H1 (cell line): Measurements from ENCODE around the gene PARD3. TPM values are rescaled to one million over a fixed set of nuclear protein-coding genes. Genes with fewer than 3 reads are reported as not detected.

Experiments used
- CHD1 ChIP-seq: IDR thresholded peaks from 2 replicates; pipeline ENCODE4 v1.6.1; 2012; ENCODE audit warnings: low read depth, low read length, improper control_type of control experiment
- CREB1 ChIP-seq: IDR thresholded peaks from 2 replicates; pipeline ENCODE4 v1.6.1; 2012; ENCODE audit warnings: inconsistent platforms
- EGR1 ChIP-seq: IDR thresholded peaks from 2 replicates; pipeline ENCODE4 v1.6.1; 2011; ENCODE audit warnings: low read depth, low read length, borderline replicate concordance
- GABPA ChIP-seq: IDR thresholded peaks from 2 replicates; pipeline ENCODE4 v1.6.1; 2011; ENCODE audit warnings: mild to moderate bottlenecking, low read length, moderate library complexity, borderline replicate concordance; ENCODE audit not compliant: insufficient read depth
- MAFK ChIP-seq: IDR thresholded peaks from 2 replicates; pipeline ENCODE4 v1.6.1; 2012; ENCODE audit warnings: low read depth, mild to moderate bottlenecking, improper control_type of control experiment, low read length
- NANOG ChIP-seq: IDR thresholded peaks from 2 replicates; pipeline ENCODE4 v1.6.1; 2011; ENCODE audit warnings: low read length, low read depth, mild to moderate bottlenecking, inconsistent platforms; ENCODE audit not compliant: insufficient read depth, poor library complexity, severe bottlenecking
- POLR2A ChIP-seq, 2 experiments: IDR thresholded peaks; 1 replicate in 1 of 2; 2 replicates in 1 of 2; pipeline ENCODE4 v1.6.1; 2011; ENCODE audit warnings: low read depth in 2 of 2, low read length in 2 of 2, mild to moderate bottlenecking in 2 of 2; ENCODE audit errors: control extremely low read depth in 1 of 2
- RBBP5 ChIP-seq: IDR thresholded peaks from 2 replicates; pipeline ENCODE4 v1.7.1; 2012; ENCODE audit warnings: low read depth, mild to moderate bottlenecking, inconsistent platforms, low read length, moderate library complexity, borderline replicate concordance
- SIN3A ChIP-seq, 2 experiments: IDR thresholded peaks in 1 of 2; conservative IDR thresholded peaks in 1 of 2; 2 replicates each; pipeline ENCODE4 v1.6.1; 2011 to 2012; ENCODE audit warnings: low read length in 2 of 2, improper control_type of control experiment in 1 of 2, low read depth in 1 of 2, mild to moderate bottlenecking in 1 of 2
- polyA plus RNA-seq, 7 experiments: library from polyadenylated mRNA; depleted of rRNA in 3 of 7; stranded (reverse) in 5 of 7; unstranded in 2 of 7; fragments of >200 nt in 5 of 7; fragments of 200-250 nt in 2 of 7; gene quantifications; 1 replicate in 5 of 7; 2 replicates in 1 of 7; 4 replicates in 1 of 7; pipeline versions ENCODE4 v1.2.1 to v1.2.3, GENCODE V29; 2011 to 2013; ENCODE audit warnings: missing spikeins in 2 of 7, mixed read lengths in 2 of 7
- total RNA-seq: library from RNA; stranded (reverse); fragmentation: NEBNext Ultra II Directional; extraction: Animal tissue kit (Norgen Biotek cat#: 25700); gene quantifications from 2 replicates; pipeline ENCODE4 v1.2.1, GENCODE V29; 2021
- TF ChIP-seq, protein P1 (sequence below): fragments of 300-600 bp; sonication (generic); IDR thresholded peaks from 2 replicates; pipeline ENCODE4 v1.7.1; 2012; ENCODE audit warnings: low read length, moderate library complexity, mild to moderate bottlenecking, inconsistent platforms; ENCODE audit not compliant: insufficient replicate concordance

PARD3 gene
- total and polyA plus RNA-seq, 2 of the 8 experiments (the other 6 are each of a cell fraction or from before 2014, with no cell fraction given) = 19.7 to 49.1 TPM

DNA sequence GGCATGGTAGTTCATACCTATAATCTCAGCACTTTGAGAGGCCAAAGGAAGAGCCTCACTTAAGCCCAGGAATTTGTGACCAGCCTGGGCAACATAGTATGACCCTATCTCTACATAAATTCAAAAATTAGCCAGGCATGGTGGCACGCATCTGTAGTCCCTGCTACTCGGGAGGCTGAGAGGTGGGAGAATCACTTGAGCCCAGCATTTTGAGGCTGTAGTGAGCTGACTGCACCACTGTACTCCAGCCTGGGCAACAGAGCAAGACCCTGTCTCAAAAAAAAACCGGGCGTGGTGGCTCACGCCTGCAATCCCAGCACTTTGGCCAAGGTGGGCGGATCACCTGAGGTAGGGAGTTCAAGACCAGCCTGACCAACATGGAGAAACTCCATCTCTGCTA is 19.8 kb downstream of the PARD3 start (continued):
- TF ChIP-seq, protein P1, sequence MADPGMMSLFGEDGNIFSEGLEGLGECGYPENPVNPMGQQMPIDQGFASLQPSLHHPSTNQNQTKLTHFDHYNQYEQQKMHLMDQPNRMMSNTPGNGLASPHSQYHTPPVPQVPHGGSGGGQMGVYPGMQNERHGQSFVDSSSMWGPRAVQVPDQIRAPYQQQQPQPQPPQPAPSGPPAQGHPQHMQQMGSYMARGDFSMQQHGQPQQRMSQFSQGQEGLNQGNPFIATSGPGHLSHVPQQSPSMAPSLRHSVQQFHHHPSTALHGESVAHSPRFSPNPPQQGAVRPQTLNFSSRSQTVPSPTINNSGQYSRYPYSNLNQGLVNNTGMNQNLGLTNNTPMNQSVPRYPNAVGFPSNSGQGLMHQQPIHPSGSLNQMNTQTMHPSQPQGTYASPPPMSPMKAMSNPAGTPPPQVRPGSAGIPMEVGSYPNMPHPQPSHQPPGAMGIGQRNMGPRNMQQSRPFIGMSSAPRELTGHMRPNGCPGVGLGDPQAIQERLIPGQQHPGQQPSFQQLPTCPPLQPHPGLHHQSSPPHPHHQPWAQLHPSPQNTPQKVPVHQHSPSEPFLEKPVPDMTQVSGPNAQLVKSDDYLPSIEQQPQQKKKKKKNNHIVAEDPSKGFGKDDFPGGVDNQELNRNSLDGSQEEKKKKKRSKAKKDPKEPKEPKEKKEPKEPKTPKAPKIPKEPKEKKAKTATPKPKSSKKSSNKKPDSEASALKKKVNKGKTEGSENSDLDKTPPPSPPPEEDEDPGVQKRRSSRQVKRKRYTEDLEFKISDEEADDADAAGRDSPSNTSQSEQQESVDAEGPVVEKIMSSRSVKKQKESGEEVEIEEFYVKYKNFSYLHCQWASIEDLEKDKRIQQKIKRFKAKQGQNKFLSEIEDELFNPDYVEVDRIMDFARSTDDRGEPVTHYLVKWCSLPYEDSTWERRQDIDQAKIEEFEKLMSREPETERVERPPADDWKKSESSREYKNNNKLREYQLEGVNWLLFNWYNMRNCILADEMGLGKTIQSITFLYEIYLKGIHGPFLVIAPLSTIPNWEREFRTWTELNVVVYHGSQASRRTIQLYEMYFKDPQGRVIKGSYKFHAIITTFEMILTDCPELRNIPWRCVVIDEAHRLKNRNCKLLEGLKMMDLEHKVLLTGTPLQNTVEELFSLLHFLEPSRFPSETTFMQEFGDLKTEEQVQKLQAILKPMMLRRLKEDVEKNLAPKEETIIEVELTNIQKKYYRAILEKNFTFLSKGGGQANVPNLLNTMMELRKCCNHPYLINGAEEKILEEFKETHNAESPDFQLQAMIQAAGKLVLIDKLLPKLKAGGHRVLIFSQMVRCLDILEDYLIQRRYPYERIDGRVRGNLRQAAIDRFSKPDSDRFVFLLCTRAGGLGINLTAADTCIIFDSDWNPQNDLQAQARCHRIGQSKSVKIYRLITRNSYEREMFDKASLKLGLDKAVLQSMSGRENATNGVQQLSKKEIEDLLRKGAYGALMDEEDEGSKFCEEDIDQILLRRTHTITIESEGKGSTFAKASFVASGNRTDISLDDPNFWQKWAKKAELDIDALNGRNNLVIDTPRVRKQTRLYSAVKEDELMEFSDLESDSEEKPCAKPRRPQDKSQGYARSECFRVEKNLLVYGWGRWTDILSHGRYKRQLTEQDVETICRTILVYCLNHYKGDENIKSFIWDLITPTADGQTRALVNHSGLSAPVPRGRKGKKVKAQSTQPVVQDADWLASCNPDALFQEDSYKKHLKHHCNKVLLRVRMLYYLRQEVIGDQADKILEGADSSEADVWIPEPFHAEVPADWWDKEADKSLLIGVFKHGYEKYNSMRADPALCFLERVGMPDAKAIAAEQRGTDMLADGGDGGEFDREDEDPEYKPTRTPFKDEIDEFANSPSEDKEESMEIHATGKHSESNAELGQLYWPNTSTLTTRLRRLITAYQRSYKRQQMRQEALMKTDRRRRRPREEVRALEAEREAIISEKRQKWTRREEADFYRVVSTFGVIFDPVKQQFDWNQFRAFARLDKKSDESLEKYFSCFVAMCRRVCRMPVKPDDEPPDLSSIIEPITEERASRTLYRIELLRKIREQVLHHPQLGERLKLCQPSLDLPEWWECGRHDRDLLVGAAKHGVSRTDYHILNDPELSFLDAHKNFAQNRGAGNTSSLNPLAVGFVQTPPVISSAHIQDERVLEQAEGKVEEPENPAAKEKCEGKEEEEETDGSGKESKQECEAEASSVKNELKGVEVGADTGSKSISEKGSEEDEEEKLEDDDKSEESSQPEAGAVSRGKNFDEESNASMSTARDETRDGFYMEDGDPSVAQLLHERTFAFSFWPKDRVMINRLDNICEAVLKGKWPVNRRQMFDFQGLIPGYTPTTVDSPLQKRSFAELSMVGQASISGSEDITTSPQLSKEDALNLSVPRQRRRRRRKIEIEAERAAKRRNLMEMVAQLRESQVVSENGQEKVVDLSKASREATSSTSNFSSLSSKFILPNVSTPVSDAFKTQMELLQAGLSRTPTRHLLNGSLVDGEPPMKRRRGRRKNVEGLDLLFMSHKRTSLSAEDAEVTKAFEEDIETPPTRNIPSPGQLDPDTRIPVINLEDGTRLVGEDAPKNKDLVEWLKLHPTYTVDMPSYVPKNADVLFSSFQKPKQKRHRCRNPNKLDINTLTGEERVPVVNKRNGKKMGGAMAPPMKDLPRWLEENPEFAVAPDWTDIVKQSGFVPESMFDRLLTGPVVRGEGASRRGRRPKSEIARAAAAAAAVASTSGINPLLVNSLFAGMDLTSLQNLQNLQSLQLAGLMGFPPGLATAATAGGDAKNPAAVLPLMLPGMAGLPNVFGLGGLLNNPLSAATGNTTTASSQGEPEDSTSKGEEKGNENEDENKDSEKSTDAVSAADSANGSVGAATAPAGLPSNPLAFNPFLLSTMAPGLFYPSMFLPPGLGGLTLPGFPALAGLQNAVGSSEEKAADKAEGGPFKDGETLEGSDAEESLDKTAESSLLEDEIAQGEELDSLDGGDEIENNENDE = no peak
- TF ChIP-seq SIN3A (conservative IDR thresholded peaks at IDR 0.05 in 1 of 2, IDR thresholded peaks at IDR 0.05 in 1 of 2; ENCODE audit: low read depth in 1 of 2, low read length in 2 of 2) (no peak), CREB1 (no peak), MAFK (no peak), NANOG (no peak), CHD1 (no peak), POLR2A (IDR thresholded peaks at IDR 0.05; ENCODE audit: control extremely low read depth in 1 of 2, low read depth in 2 of 2, low read length in 2 of 2) (no peak), RBBP5 (no peak), EGR1 (no peak), GABPA (no peak)
